Liver (tissue), 3 donors: ENCODE data around the gene TNFAIP3.
"Not testable (repeated sequence)": the region's sequence is repeated elsewhere in the genome, so short reads cannot be mapped to it uniquely, and the experiment has no call there.

Experiments
- FOXA1 ChIP-seq: IDR thresholded peaks from 2 replicates; pipeline ENCODE4 v1.6.1; 2016; ENCODE audit warnings: antibody characterized with exemption
- GABPA ChIP-seq, 2 donors: IDR thresholded peaks in 1 of 2; conservative IDR thresholded peaks in 1 of 2; 2 replicates each; pipeline ENCODE4 v1.6.1; 2016; ENCODE audit warnings: antibody characterized with exemption in 2 of 2, mild to moderate bottlenecking in 1 of 2, moderate library complexity in 1 of 2
- HNF4G ChIP-seq: IDR thresholded peaks from 2 replicates; pipeline ENCODE4 v1.6.1; 2016; ENCODE audit warnings: antibody characterized with exemption
- MAX ChIP-seq: IDR thresholded peaks from 2 replicates; pipeline ENCODE4 v1.6.1; 2016; ENCODE audit warnings: antibody characterized with exemption
- RAD21 ChIP-seq, 2 donors: IDR thresholded peaks; 2 replicates each; pipeline ENCODE4 v1.6.1; 2016; ENCODE audit warnings: antibody characterized with exemption in 2 of 2, mild to moderate bottlenecking in 2 of 2
- RXRA ChIP-seq, 2 donors: IDR thresholded peaks; 2 replicates each; pipeline ENCODE4 v1.6.1; 2017 to 2018; ENCODE audit warnings: antibody characterized with exemption in 2 of 2, mild to moderate bottlenecking in 1 of 2
- SP1 ChIP-seq: IDR thresholded peaks from 2 replicates; pipeline ENCODE4 v1.6.1; 2018; ENCODE audit warnings: antibody characterized with exemption, mild to moderate bottlenecking
- TAF1 ChIP-seq: conservative IDR thresholded peaks from 2 replicates; pipeline ENCODE4 v1.6.1; 2016; ENCODE audit warnings: antibody characterized with exemption, mild to moderate bottlenecking
- YY1 ChIP-seq: IDR thresholded peaks from 2 replicates; pipeline ENCODE4 v1.6.1; 2016; ENCODE audit warnings: antibody characterized with exemption, mild to moderate bottlenecking
- TF ChIP-seq, protein P1 (sequence below): IDR thresholded peaks from 2 replicates; pipeline ENCODE4 v1.6.1; 2016; ENCODE audit warnings: antibody characterized with exemption
- TF ChIP-seq, protein P2 (sequence below): fragments of 150-350 bp; IDR thresholded peaks from 2 replicates; pipeline ENCODE4 v1.5.1; 2017; ENCODE audit warnings: improper control_type of control experiment, low read depth, low read length; ENCODE audit not compliant: missing input control
- TF ChIP-seq, protein P3 (sequence below): IDR thresholded peaks from 2 replicates; pipeline ENCODE4 v1.6.1; 2016; ENCODE audit warnings: antibody characterized with exemption
- TF ChIP-seq, protein P4 (sequence below): IDR thresholded peaks from 2 replicates; pipeline ENCODE4 v1.6.1; 2016; ENCODE audit warnings: antibody characterized with exemption, mild to moderate bottlenecking
- donor health status: healthy.
- donor health status: healthy.

DNA sequence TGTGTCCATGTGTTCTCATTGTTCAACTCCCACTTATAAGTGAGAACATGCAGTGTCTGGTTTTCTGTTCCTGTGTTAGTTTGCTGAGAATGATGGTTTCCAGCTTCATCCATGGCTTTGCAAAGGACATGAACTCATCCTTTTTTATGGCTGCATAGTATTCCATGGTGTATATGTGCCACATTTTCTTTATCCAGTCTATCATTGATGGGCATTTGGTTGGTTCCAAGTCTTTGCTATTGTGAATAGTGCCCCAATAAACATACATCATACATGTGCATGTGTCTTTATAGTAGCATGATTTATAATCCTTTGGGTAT, 17.8 kb downstream of the TNFAIP3 start:
- TF ChIP-seq, protein P1, sequence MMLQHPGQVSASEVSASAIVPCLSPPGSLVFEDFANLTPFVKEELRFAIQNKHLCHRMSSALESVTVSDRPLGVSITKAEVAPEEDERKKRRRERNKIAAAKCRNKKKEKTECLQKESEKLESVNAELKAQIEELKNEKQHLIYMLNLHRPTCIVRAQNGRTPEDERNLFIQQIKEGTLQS = not testable (repeated sequence)
- TF ChIP-seq, protein P2, sequence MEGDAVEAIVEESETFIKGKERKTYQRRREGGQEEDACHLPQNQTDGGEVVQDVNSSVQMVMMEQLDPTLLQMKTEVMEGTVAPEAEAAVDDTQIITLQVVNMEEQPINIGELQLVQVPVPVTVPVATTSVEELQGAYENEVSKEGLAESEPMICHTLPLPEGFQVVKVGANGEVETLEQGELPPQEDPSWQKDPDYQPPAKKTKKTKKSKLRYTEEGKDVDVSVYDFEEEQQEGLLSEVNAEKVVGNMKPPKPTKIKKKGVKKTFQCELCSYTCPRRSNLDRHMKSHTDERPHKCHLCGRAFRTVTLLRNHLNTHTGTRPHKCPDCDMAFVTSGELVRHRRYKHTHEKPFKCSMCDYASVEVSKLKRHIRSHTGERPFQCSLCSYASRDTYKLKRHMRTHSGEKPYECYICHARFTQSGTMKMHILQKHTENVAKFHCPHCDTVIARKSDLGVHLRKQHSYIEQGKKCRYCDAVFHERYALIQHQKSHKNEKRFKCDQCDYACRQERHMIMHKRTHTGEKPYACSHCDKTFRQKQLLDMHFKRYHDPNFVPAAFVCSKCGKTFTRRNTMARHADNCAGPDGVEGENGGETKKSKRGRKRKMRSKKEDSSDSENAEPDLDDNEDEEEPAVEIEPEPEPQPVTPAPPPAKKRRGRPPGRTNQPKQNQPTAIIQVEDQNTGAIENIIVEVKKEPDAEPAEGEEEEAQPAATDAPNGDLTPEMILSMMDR = not testable (repeated sequence)
- not testable (repeated sequence) for TF ChIP-seq MAX; FOXA1; RAD21 (IDR thresholded peaks at IDR 0.05); GABPA (IDR thresholded peaks at IDR 0.05 in 1 of 2, conservative IDR thresholded peaks at IDR 0.05 in 1 of 2); YY1; TAF1; RXRA (IDR thresholded peaks at IDR 0.05); SP1; HNF4G
- TF ChIP-seq, protein P3, sequence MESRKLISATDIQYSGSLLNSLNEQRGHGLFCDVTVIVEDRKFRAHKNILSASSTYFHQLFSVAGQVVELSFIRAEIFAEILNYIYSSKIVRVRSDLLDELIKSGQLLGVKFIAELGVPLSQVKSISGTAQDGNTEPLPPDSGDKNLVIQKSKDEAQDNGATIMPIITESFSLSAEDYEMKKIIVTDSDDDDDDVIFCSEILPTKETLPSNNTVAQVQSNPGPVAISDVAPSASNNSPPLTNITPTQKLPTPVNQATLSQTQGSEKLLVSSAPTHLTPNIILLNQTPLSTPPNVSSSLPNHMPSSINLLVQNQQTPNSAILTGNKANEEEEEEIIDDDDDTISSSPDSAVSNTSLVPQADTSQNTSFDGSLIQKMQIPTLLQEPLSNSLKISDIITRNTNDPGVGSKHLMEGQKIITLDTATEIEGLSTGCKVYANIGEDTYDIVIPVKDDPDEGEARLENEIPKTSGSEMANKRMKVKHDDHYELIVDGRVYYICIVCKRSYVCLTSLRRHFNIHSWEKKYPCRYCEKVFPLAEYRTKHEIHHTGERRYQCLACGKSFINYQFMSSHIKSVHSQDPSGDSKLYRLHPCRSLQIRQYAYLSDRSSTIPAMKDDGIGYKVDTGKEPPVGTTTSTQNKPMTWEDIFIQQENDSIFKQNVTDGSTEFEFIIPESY = not testable (repeated sequence)
- TF ChIP-seq, protein P4, sequence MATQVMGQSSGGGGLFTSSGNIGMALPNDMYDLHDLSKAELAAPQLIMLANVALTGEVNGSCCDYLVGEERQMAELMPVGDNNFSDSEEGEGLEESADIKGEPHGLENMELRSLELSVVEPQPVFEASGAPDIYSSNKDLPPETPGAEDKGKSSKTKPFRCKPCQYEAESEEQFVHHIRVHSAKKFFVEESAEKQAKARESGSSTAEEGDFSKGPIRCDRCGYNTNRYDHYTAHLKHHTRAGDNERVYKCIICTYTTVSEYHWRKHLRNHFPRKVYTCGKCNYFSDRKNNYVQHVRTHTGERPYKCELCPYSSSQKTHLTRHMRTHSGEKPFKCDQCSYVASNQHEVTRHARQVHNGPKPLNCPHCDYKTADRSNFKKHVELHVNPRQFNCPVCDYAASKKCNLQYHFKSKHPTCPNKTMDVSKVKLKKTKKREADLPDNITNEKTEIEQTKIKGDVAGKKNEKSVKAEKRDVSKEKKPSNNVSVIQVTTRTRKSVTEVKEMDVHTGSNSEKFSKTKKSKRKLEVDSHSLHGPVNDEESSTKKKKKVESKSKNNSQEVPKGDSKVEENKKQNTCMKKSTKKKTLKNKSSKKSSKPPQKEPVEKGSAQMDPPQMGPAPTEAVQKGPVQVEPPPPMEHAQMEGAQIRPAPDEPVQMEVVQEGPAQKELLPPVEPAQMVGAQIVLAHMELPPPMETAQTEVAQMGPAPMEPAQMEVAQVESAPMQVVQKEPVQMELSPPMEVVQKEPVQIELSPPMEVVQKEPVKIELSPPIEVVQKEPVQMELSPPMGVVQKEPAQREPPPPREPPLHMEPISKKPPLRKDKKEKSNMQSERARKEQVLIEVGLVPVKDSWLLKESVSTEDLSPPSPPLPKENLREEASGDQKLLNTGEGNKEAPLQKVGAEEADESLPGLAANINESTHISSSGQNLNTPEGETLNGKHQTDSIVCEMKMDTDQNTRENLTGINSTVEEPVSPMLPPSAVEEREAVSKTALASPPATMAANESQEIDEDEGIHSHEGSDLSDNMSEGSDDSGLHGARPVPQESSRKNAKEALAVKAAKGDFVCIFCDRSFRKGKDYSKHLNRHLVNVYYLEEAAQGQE = not testable (repeated sequence)
